H1 (cell line): ENCODE data around the gene MARK4. TPM values are rescaled to one million over a fixed set of nuclear protein-coding genes. Genes with fewer than 3 reads are reported as not detected.
"Not testable (repeated sequence)": the region's sequence is repeated elsewhere in the genome, so short reads cannot be mapped to it uniquely, and the experiment has no call there.

Experiments
- CTCF ChIA-PET: fragments of 300-600 bp; sonication (Branson Sonifier 250); formaldehyde crosslinking; loops from one replicate; lab custom pipeline; 2021; ENCODE audit not compliant: partially characterized antibody; lab: Charles Lee
- POLR2A ChIA-PET: fragments of 300-600 bp; sonication (Branson Sonifier 250); formaldehyde crosslinking; loops from one replicate; lab custom pipeline; 2021; ENCODE audit warnings: inconsistent platforms; ENCODE audit not compliant: partially characterized antibody; lab: Charles Lee
- DNase-seq, 2 experiments: peaks; one replicate each; pipeline versions ENCODE4 v3.0.0 to v3.0.0-alpha.2; 2010 to 2022; ENCODE audit warnings: low spot score in 2 of 2, low read depth in 1 of 2, mixed read lengths in 1 of 2
- FAIRE-seq: peaks from 2 replicates; lab custom pipeline; 2011; peaks lifted over from hg19 to GRCh38; lab: Jason Lieb, UNC
- H2AFZ ChIP-seq: 2 replicates; pipeline ENCODE4 v1.8.1; 2012; ENCODE audit warnings: low read length, inconsistent platforms
- H2AK5ac ChIP-seq: 2 replicates; pipeline ENCODE4 v1.6.1; 2013; ENCODE audit warnings: low read depth, low read length
- H2BK120ac ChIP-seq: replicated peaks from 2 replicates; pipeline ENCODE3; 2013; ENCODE audit warnings: low read depth, low read length, inconsistent platforms
- H2BK12ac ChIP-seq: 2 replicates; pipeline ENCODE4 v1.6.1; 2013; ENCODE audit warnings: low read depth, low read length
- H2BK15ac ChIP-seq: 2 replicates; pipeline ENCODE4 v1.6.1; 2013; ENCODE audit warnings: low read length
- H2BK20ac ChIP-seq: 2 replicates; pipeline ENCODE4 v1.6.1; 2013; ENCODE audit warnings: low read length
- H2BK5ac ChIP-seq: 2 replicates; pipeline ENCODE4 v1.6.1; 2013; ENCODE audit warnings: low read depth, low read length
- H3K14ac ChIP-seq: 2 replicates; pipeline ENCODE4 v1.6.1; 2013; ENCODE audit warnings: inconsistent platforms; ENCODE audit not compliant: insufficient read length
- H3K18ac ChIP-seq: 2 replicates; pipeline ENCODE4 v1.6.1; 2013; ENCODE audit warnings: low read length; ENCODE audit errors: extremely low read depth
- H3K23ac ChIP-seq: 2 replicates; pipeline ENCODE4 v1.6.1; 2013; ENCODE audit warnings: inconsistent platforms; ENCODE audit not compliant: insufficient read length
- H3K23me2 ChIP-seq: 2 replicates; pipeline ENCODE4 v1.6.1; 2013; ENCODE audit warnings: low read depth, low read length
- H3K27ac ChIP-seq: 2 replicates; pipeline ENCODE4 v1.6.1; 2011; ENCODE audit warnings: low read depth, low read length, inconsistent platforms
- H3K27me3 ChIP-seq, 4 experiments: replicated peaks in 1 of 4; 1 replicate in 1 of 4; 2 replicates in 3 of 4; pipeline versions ENCODE4 v1.6.1 to v1.8.1; 2011 to 2013; ENCODE audit warnings: low read length in 3 of 4, mild to moderate bottlenecking in 3 of 4, inconsistent platforms in 2 of 4, mixed read lengths in 2 of 4, moderate library complexity in 1 of 4; ENCODE audit not compliant: control insufficient read depth in 3 of 4, insufficient read depth in 3 of 4; ENCODE audit errors: extremely low read depth in 1 of 4
- H3K36me3 ChIP-seq, 4 experiments: 2 replicates each; pipeline versions ENCODE4 v1.6.1 to v1.8.1; 2011 to 2013; ENCODE audit warnings: mild to moderate bottlenecking in 4 of 4, low read length in 3 of 4, moderate library complexity in 2 of 4, control low read depth in 1 of 4, inconsistent platforms in 1 of 4; ENCODE audit not compliant: insufficient read depth in 4 of 4, control insufficient read depth in 2 of 4
- H3K4ac ChIP-seq: replicated peaks from 2 replicates; pipeline ENCODE3; 2013; ENCODE audit warnings: low read length, low read depth, mixed read lengths, inconsistent platforms; ENCODE audit not compliant: insufficient read length
- H3K4me1 ChIP-seq, 4 experiments: replicated peaks in 1 of 4; 1 replicate in 1 of 4; 2 replicates in 3 of 4; pipeline versions ENCODE4 v1.6.1 to v1.8.1; 2011 to 2013; ENCODE audit warnings: low read length in 3 of 4, inconsistent platforms in 2 of 4, mixed read lengths in 1 of 4; ENCODE audit not compliant: insufficient read depth in 4 of 4, control insufficient read depth in 3 of 4
- H3K4me2 ChIP-seq, 2 experiments: 2 replicates each; pipeline versions ENCODE4 v1.6.1 to v1.8.1; 2011 to 2013; ENCODE audit warnings: low read depth in 2 of 2, low read length in 2 of 2, control low read depth in 1 of 2, inconsistent platforms in 1 of 2, mild to moderate bottlenecking in 1 of 2; ENCODE audit not compliant: insufficient read depth in 1 of 2
- H3K4me3 ChIP-seq, 4 experiments: fragments of 200-600, 300-600 bp in 1 of 4; sonication (generic), shearing (Covaris generic), sonication (Bioruptor Twin) in 1 of 4; 2 replicates each; pipeline versions ENCODE4 v1.5.1 to v1.8.1; 2011 to 2016; ENCODE audit warnings: low read length in 4 of 4, low read depth in 3 of 4, control low read depth in 2 of 4, inconsistent platforms in 2 of 4, mild to moderate bottlenecking in 2 of 4, mixed read lengths in 1 of 4, moderate library complexity in 1 of 4; ENCODE audit not compliant: insufficient read depth in 2 of 4; ENCODE audit errors: extremely low read depth in 1 of 4
- H3K56ac ChIP-seq: replicated peaks from 2 replicates; pipeline ENCODE3; 2013; ENCODE audit warnings: low read depth, mild to moderate bottlenecking, mixed read lengths, low read length, inconsistent platforms; ENCODE audit not compliant: insufficient read length
- H3K79me1 ChIP-seq: 2 replicates; pipeline ENCODE4 v1.6.1; 2013; ENCODE audit warnings: low read depth, low read length, control low read depth
- H3K79me2 ChIP-seq, 2 experiments: 2 replicates each; pipeline versions ENCODE4 v1.6.1 to v1.8.1; 2012 to 2013; ENCODE audit warnings: low read length in 2 of 2, mild to moderate bottlenecking in 2 of 2, inconsistent platforms in 1 of 2; ENCODE audit not compliant: insufficient read depth in 2 of 2, control insufficient read depth in 1 of 2
- H3K9ac ChIP-seq, 4 experiments: replicated peaks in 1 of 4; 1 replicate in 1 of 4; 2 replicates in 3 of 4; pipeline versions ENCODE4 v1.6.1 to v1.8.1; 2011 to 2013; ENCODE audit warnings: low read depth in 3 of 4, low read length in 3 of 4, control low read depth in 2 of 4, mild to moderate bottlenecking in 2 of 4, moderate library complexity in 2 of 4, inconsistent platforms in 1 of 4; ENCODE audit errors: extremely low read depth in 1 of 4
- H3K9me3 ChIP-seq, 2 experiments: 2 replicates each; pipeline versions ENCODE4 v1.6.1 to v1.8.1; 2012 to 2013; ENCODE audit warnings: mild to moderate bottlenecking in 2 of 2, moderate library complexity in 2 of 2, control low read depth in 1 of 2, inconsistent platforms in 1 of 2, low read depth in 1 of 2, low read length in 1 of 2, mixed read lengths in 1 of 2; ENCODE audit not compliant: insufficient read depth in 2 of 2
- H4K20me1 ChIP-seq, 2 experiments: replicated peaks in 1 of 2; 2 replicates each; pipeline versions ENCODE3 to v1.8.1; 2011 to 2013; ENCODE audit warnings: inconsistent platforms in 2 of 2, low read length in 2 of 2, mild to moderate bottlenecking in 1 of 2; ENCODE audit not compliant: insufficient read depth in 2 of 2, control insufficient read depth in 1 of 2
- H4K5ac ChIP-seq: 2 replicates; pipeline ENCODE4 v1.6.1; 2013; ENCODE audit warnings: low read length, low read depth, mixed read lengths, inconsistent platforms; ENCODE audit not compliant: insufficient read length
- H4K8ac ChIP-seq: 2 replicates; pipeline ENCODE4 v1.8.0; 2013; ENCODE audit warnings: mild to moderate bottlenecking, moderate library complexity, low read length, inconsistent platforms; ENCODE audit not compliant: insufficient read depth; ENCODE audit errors: extremely low read depth
- H4K91ac ChIP-seq: replicated peaks from 2 replicates; pipeline ENCODE3; 2013; ENCODE audit warnings: low read length, mixed read lengths, inconsistent platforms; ENCODE audit not compliant: insufficient read length
- CTBP2 ChIP-seq: IDR thresholded peaks from 2 replicates; pipeline ENCODE4 v1.7.0; 2011; ENCODE audit warnings: borderline replicate concordance, mild to moderate bottlenecking, moderate library complexity, mixed read lengths, low read length; ENCODE audit not compliant: insufficient read depth, insufficient read length
- GABPA ChIP-seq: IDR thresholded peaks from 2 replicates; pipeline ENCODE4 v1.6.1; 2011; ENCODE audit warnings: mild to moderate bottlenecking, low read length, moderate library complexity, borderline replicate concordance; ENCODE audit not compliant: insufficient read depth
- SIN3A ChIP-seq, 2 experiments: IDR thresholded peaks in 1 of 2; conservative IDR thresholded peaks in 1 of 2; 2 replicates each; pipeline ENCODE4 v1.6.1; 2011 to 2012; ENCODE audit warnings: low read length in 2 of 2, improper control_type of control experiment in 1 of 2, low read depth in 1 of 2, mild to moderate bottlenecking in 1 of 2
- SP4 ChIP-seq: IDR thresholded peaks from 2 replicates; pipeline ENCODE4 v1.6.1; 2012; ENCODE audit warnings: low read length, inconsistent platforms
- TAF1 ChIP-seq: IDR thresholded peaks from 2 replicates; pipeline ENCODE4 v1.6.1; 2011; ENCODE audit warnings: mild to moderate bottlenecking, low read depth, low read length
- TCF12 ChIP-seq: IDR thresholded peaks from 2 replicates; pipeline ENCODE4 v1.6.1; 2011; ENCODE audit warnings: low read depth, mild to moderate bottlenecking, low read length
- WGBS, 2 experiments: shearing (Covaris generic) in 1 of 2; methylation state at CpG; one replicate each; pipeline versions ENCODE4 v1.1.6 to v1.1.7; 2013 to 2015; ENCODE audit warnings: low lambda C conversion rate in 2 of 2, mixed read lengths in 2 of 2, inconsistent platforms in 1 of 2, low coverage in 1 of 2, missing lambda C conversion rate in 1 of 2; ENCODE audit not compliant: insufficient replicate concordance in 2 of 2, insufficient coverage in 1 of 2, insufficient read length in 1 of 2; ENCODE audit errors: extremely low coverage in 1 of 2, missing lambda C conversion rate in 1 of 2; 5-methylcytosine and 5-hydroxymethylcytosine counted together
- polyA plus RNA-seq, 7 experiments: library from polyadenylated mRNA; depleted of rRNA in 3 of 7; stranded (reverse) in 5 of 7; unstranded in 2 of 7; fragments of >200 nt in 5 of 7; fragments of 200-250 nt in 2 of 7; gene quantifications; 1 replicate in 5 of 7; 2 replicates in 1 of 7; 4 replicates in 1 of 7; pipeline versions ENCODE4 v1.2.1 to v1.2.3, GENCODE V29; 2011 to 2013; ENCODE audit warnings: missing spikeins in 2 of 7, mixed read lengths in 2 of 7
- total RNA-seq: library from RNA; stranded (reverse); fragmentation: NEBNext Ultra II Directional; extraction: Animal tissue kit (Norgen Biotek cat#: 25700); gene quantifications from 2 replicates; pipeline ENCODE4 v1.2.1, GENCODE V29; 2021

The MARK4 gene
- total and polyA plus RNA-seq, 2 of the 8 experiments (the other 6 are each of a cell fraction or from before 2014, with no cell fraction given), result 12.3 to 49.8 TPM

- no peak for TF ChIP-seq TAF1
- TF ChIP-seq GABPA, result no peak
- TF ChIP-seq SIN3A (conservative IDR thresholded peaks at IDR 0.05 in 1 of 2, IDR thresholded peaks at IDR 0.05 in 1 of 2; ENCODE audit: low read depth in 1 of 2, low read length in 2 of 2), result no peak
- no peak for TF ChIP-seq CTBP2
- TF ChIP-seq SP4, result no peak
- TF ChIP-seq TCF12, result no peak
Observed at GRCh38 chr19:45224645-45225044, 26.4 kb upstream of the MARK4 start (continued).

- H2BK120ac ChIP-seq, H3K18ac ChIP-seq, H3K79me1 ChIP-seq, POLR2A ChIA-PET, H3K27ac ChIP-seq, H3K23ac ChIP-seq, DNase-seq, H3K4me2 ChIP-seq, H4K20me1 ChIP-seq, H2BK12ac ChIP-seq, H3K36me3 ChIP-seq, H3K4me1 ChIP-seq, H3K4me3 ChIP-seq, H3K23me2 ChIP-seq, H4K91ac ChIP-seq, H2BK15ac ChIP-seq, FAIRE-seq, H3K9me3 ChIP-seq, H4K8ac ChIP-seq, H2BK20ac ChIP-seq, H2AFZ ChIP-seq, H3K9ac ChIP-seq, H3K14ac ChIP-seq, H2AK5ac ChIP-seq, H3K56ac ChIP-seq, H2BK5ac ChIP-seq, H3K4ac ChIP-seq, H3K79me2 ChIP-seq, H4K5ac ChIP-seq: not testable (repeated sequence)
- H3K27me3 ChIP-seq, result peaks cover 12 to 24% (median 21%) of the 10 kb centered on the region in 4 experiments
- CTCF ChIA-PET, result interaction anchor here (0.8 to 3.6 kb wide), 4 partner anchors 11 to 43 kb away, joined by 3 to 11 read pairs (median 6); no protein-coding TSS in a partner anchor
- WGBS, 2 experiments, result 85% methylated on average over 2 of the region's 2 CpGs; no CpG with 5 or more reads in 1 of the 2 experiments
Observed at GRCh38 chr19:45229056-45229455, 22.0 kb upstream of the MARK4 start.
